EL (cell line): ENCODE measurements around the gene EVA1B.
A peak's percentile ranks its signal among the peaks of the same experiment; 100 is the strongest.

Experiments
- DNase-seq: peaks from one replicate; pipeline ENCODE4 v3.0.0-alpha.2; 2016

Gene EVA1B

DNA sequence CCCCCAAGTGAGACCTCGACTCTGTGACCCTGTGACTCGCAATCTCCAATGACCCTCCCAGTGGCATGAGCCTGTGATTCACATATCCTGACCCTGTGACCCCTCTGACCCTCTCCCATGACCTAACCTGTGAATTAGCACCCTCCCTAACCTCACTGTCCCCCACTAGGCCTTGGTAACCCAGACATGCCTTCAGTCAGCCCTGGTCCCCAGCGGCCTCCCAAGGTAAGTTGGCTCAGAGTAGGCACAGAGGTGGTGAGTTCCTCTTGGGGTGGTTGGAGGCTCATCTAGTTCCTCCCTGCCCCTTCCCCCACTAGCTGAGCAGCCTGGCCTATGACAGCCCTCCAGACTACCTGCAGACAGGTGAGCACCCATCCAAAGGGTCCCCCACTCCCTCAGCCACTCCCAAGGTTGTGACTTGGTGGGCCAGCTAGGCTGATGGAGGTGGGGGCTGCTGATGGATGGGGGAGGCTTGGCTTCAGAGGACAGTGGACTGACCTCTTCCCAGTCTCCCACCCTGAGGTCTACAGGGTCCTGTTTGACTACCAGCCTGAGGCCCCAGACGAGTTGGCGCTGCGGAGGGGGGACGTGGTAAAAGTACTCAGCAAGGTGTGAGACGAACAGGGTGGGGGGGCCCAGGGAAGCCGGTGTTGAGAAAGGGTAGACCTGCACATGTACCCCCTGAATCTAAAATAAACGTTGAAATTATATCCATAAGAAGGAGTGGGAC lies 15.7 kb downstream of the EVA1B start:
- DNase-seq = no peak

DNA sequence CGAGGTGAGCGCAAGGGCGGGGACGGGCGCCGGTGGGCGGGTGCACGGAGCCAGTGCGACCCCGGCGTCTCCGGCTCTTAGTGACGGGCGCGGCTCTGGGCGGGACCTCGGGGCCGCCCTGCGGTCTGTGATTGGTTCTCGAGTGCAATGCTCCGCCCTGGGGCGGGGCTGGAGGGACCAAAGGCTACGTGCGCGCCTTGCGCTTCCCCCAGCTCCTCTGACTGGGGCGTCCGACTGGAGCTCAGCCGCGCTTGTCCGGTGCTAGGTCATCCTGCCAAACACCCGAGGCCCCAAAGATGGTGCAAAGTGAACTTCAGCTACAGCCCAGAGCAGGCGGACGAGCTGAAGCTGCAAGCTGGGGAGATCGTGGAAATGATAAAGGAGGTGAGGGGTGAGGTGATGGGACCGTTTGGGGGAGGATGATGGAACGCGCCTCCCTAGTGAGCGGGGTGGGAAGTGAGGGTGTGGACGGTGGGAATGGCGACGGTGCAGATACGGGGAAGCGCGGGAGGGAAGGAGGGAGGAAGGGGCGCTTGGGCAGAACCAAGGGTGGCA lies 16.5 kb downstream of the EVA1B start:
- DNase-seq = peak; percentile 96

DNA sequence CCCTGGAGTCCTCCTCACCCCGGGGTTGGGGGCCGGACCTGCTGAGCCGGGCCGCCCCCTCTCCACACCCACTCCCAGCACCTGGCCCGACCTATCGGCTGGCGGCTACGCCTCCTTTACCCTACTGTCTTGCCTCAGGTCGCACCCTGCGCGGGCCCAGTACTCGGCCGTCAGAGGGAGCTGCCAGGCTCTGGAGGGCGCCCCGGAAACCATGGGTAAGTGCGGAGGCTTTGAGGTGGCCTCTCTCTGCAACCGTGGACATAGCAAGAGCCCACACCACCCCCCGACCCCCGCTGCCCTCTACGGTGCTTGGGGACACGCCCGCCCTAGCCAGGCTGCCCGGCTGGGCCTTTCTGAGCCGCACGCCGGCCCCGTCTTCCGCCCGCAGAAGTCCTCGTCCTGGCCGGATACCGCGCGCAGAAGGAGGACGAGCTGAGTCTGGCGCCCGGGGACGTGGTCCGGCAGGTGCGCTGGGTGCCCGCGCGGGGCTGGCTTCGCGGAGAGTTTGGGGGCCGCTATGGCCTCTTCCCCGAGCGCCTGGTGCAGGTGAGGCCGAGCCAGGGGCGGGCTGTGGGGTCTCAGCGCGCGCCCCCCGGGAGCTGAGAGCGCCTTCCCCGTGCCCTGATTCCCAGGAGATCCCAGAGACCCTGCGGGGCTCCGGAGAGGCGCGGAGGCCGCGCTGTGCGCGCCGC lies 17.1 kb downstream of the EVA1B start, which contains the start of gene SH3D21:
TSS of gene SH3D21 (plus strand) at position 159 of the 692 bp plus-strand sequence. CDS start at position 212, 53 bp downstream.
- peak; percentile 39 for DNase-seq

DNA sequence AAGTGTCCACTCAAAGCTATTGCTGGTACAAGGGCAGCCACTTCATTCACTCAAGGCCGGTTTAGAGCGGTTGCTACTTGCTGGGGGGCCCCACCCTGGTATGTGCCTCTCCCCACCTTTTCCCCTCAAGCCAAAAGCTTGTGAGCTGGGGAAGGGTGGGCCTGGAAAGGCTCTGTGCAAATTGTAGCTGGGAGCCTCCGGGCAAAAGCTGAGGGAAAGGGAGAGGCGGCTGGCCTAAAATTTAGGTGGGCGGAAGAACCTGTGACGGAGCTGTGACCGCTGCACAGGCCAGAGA lies 17.6 kb downstream of the EVA1B start:
- peak; percentile 20 for DNase-seq

DNA sequence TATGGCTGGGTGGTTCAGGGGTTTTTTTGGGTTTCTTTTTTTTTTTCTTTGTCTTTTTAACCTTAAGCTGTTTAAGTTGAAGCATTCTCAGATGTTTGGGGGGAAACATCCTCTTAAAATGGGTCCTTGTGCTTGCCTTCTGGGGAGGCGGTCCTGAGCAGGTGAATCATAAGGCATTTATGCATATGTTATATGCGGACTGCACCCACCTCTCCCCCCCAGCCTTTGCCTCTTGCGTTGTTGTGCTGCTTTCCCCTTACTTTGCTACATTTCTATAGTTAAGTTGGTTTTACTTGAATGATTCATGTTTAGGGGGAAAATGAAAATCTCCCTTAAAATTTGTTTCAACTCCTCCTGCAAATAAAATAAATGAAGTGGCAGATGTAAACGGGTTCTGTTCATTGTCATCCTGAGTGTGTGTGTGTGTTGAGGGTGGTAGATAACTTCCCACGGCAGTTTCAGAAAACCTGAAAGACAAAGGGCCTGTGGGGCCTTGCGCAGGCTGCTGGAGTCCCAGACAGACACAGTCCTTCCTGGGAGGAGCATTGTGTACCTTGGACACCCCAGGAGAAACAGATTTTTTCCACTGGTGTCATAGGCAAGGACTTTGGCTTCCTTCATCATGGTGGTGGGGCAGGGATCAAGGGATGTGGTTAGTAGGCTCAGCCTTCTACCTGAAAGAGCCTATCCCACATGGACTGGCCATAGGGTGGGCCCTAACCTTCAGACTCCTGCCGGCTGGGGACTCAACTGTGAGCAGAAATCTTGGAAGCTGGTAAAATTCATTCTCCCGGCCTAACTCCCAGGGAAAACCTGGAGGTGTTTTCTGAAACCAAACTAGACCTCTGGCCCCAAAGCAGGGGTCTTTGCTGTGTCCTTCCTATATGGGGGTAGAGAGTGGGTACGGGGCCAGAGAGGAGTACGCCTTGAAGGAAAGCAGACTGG lies 18.2 kb downstream of the EVA1B start:
- peak; percentile 14 for DNase-seq

DNA sequence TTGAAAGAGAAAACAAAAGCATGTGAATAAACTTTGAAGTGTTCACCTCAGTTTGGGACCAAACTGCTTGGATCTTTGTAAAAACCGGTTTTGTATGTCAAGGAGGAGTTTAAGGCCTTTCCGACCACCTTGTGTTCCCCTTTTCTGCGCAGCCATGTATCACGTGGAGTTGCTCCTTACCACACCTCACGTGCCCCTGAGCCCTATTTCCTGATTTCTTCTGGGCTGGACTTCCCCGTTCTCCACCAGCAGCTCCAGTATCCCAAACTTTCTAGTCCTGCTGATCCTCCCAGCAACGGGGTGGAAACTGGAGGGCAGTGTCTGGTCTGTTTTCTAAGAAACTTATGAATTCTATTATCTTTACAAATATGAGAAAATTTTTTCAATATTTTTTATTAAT lies 18.9 kb downstream of the EVA1B start:
- DNase-seq = no peak

DNA sequence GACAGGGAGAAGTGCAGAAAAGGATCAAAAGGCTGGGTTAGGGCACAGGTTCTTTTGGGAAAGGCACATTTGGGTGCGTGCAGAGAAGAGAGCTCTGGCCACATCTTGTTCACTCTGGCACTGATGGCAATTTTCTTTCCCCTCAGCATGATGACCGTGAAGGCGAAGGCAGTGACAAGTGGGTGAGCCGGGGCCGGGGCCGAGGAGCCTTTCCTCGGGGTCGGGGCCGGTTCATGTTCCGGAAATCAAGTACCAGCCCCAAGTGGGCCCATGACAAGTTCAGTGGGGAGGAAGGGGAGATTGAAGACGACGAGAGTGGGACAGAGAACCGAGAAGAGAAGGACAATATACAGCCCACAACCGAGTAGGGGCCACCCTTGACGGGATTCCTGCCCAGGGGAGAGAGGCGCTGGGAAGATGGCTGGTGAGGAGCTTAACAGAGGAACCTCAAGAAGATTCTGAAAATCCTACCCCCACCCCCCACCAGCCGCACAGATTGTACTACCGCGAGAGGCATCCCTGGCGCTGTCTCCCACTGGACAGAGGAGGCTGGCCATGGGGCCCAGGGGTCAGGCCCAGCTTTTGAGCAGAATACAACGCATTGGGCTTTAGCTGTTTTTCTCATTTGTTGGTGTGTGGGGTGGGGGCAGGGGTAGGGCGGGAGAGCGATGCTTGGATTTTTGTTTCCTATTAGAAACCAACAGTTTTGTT lies 19.6 kb downstream of the EVA1B start:
- no peak for DNase-seq

DNA sequence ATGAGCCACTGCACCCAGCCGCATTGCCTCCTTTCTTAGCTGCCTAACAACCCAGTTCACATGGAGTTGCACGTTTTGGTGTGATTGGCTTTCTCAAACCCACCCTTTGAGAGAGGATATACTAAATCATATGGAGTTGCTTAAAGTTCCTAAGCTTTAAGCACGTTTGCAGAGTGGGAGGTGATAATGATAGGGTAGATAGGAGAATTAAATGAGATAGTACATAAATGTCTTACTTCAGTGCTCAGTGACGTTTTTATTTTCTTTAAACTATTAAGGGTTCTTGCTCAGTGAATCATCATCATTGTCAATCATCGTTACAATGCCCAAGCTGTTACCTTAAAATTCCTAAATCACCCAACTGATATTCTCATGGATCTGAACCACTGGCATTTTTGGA lies 20.2 kb downstream of the EVA1B start:
- no peak for DNase-seq

DNA sequence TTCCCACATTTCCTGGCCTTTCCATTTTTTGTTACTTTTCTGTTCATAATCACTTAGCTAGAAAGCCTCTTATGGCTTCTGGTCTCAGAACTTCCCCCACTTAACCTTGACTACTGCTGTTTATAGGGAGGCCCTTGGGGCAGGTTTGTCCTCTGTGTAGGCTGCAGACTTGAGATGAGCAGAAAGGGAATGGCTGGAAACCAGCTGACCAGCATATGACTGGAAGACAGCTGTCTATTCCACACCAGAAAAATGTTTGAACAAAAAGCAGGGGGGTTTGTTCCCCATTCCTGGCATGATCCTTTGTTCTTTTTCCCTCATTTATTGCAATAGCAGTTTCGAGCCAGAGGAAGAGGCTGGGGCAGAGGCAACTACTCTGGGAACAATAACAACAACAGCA lies 22.2 kb downstream of the EVA1B start:
- DNase-seq = no peak

DNA sequence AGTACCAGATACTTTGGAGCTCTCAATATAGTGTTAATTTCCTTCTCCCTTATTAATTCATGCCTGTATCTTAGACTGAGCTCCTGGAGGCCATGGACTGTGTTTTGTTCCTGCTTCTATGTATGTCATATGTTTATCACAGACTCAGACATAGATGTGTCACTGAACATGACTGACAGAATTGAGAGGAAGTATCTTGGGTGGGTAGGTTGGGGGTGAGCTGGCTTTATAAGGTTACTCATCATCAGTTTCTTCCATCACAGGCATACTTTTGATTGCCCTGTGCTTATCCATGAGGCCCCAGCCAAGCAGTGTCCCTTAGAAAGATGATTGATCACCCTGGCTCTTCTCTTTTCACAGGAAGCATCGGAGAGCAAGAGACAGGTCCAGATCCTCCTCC lies 22.9 kb downstream of the EVA1B start:
- peak; percentile 30 for DNase-seq

DNA sequence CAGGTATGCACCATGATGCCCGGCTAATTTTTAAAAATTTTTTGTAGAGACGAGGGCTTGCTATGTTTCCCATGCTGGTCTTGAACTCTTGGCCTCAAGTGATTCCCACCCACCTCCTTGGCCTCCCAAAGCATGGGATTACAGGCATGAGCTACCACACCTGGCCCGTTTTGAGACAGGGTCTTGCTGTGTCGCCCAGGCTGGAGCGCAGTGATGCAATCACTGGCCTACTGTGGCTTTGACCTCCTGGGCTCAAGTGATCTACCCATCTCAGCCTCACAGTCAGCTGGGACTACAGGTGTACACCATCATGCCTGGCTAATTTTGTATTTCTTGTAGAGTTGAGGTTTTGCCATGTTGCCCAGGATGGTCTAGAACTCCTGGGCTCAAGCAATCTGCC lies 24.8 kb downstream of the EVA1B start:
- no peak for DNase-seq

DNA sequence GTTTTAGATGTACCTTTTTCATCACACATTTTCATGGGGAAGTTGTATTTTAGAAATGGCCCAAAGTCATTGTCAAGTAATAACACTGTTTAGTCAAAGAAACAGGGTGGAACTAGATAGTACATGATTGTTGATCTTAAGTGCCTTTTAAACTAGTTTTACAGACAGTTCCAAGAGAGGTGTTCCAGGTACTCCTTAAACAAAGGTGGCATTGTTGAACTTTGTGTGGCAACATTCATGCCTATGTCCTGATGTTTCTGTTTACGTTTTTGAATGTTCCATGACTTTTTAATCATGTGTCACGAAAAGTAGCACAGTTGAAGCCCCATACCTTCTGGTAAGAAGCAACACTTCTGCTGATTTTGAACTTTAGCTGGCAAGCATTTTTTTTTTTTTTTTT lies 26.4 kb downstream of the EVA1B start:
- DNase-seq = no peak

DNA sequence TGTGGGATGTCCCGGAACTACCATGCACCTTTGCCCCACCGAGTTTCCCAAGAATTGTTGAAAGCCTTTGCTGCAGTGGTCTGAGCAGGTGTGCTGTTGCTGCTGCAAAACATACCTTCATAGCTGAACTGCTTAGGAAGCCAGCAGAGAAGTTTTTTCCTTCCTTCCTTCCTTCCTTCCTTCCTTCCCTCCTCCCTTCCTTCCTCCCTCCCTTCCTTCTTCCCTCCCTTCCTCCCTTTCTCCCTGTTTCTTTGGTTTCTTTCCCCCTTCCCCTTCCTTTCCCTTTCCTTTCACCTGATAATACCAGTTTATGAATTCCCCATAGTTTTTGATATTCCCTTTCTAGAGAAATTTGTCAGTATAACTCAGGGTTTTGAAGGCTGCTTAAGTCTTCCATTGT lies 28.1 kb downstream of the EVA1B start:
- no peak for DNase-seq

DNA sequence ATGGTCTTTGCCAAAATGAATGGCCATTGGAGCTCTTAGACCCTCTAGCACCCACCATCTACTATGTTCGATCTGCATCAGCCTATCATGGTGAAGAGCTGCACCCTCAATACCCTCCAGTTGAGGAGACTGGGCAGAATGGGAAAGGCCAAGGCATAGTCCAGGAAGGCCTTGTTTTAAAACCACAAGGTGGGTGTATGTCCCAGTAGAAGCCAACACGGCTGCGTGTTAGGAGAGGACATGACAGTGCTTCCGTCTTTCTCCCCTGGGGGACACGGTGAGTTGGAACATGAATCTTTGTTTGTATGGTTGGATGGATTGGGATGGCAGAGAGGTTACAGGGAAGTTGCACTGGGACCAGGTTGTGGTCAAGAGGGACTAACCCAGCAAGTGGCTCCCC lies 35.9 kb downstream of the EVA1B start:
- DNase-seq = no peak

DNA sequence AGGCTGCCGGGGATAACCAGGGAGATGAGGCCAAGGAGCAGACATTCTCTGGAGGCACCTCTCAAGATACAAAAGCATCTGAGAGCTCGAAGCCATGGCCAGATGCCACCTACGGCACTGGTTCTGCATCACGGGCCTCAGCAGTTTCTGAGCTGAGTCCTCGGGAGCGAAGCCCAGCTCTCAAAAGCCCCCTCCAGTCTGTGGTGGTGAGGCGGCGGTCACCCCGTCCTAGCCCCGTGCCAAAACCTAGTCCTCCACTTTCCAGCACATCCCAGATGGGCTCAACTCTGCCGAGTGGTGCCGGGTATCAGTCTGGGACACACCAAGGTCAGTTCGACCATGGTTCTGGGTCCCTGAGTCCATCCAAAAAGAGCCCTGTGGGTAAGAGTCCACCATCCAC lies 36.6 kb downstream of the EVA1B start:
- no peak for DNase-seq

DNA sequence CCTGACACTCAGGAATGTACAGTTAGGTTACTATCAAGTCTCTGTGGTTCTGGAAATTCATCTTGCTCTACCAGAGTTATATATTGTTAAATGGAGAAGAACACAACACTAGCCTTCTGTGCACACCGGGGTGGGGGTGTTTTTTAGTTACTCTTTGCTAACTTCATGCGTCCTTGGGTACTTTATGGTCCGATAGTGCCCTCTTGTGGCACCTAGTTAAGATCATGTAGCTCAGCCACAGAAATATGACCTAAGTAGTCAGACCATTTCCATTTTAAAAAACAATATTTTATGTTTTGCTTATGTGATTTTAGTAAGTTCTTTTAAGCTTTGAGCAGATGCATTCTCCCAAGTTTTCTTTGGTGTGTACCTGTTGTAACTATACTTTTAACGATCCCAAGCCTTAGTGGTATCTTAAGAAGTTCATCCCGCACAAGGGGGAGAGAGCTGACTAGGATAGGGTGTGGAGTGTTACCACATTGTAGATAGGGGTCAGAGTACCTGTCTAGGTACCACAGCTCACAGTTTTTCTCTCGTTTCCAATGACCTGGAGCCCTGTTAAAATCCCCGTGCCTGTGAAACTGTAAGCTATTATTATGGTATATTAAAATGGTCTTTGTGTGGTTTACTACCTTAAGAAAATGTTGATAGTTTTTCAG lies 37.9 kb downstream of the EVA1B start:
- DNase-seq = peak; percentile 83

DNA sequence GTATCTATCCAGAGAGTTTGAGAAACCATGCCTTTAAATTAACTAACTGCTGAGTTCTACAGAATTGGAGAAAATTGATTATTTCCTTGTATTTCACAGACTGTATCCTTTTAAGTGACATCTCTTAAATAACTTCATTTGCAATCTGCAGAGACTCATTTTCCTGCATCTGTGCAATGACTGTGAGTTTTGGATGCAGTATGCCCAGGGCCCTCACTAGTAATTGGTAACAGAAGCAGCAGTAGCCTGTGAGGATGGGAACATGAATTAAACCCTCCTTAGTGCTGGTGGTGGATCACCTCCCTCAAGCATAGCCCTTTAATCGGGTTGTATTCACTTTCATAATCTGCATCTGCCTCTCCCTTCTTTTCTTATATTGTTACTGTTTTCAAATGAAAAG lies 38.9 kb downstream of the EVA1B start:
- no peak for DNase-seq

DNA sequence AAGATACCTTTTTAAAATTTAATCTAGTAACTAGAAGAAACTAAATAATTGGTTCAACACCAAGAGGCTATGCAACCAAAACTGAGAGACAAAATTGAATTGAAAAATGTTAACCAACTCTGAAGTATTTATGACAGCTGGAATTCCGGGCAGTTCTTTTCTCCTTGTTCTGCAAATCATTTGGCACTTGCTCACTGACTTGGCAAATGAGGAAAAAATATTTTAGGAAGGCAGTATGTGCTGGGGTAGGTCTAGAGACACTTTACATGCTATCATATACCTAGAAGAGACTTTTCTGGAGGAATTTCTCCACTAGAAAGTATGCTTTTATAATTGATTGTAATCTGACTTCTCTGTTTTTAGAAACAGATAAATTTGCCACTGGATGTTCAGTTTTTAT lies 39.4 kb downstream of the EVA1B start:
- DNase-seq = no peak

DNA sequence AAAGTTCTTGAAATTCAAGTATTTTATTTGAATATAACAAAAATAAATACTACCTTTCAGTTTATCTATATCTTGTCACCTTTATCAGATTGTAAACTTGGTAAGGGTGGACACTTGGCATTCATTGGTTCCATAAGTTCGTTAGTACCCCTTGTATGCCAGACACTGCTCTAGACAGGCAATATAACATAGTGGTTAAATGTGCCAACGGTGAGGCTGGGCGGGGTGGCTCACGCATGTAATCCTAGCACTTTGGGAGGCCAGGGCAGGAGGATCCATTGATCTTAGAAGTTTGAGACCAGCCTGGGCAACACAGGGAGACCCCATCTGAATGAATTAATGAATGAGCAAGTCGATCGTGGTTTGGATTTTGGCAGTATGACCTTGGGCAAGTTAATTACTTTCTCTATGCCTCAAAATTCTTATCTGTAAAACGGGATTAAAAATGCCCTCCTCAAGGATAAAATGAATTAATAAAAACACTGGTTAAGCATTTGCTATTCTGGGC lies 43.6 kb downstream of the EVA1B start:
- no peak for DNase-seq

DNA sequence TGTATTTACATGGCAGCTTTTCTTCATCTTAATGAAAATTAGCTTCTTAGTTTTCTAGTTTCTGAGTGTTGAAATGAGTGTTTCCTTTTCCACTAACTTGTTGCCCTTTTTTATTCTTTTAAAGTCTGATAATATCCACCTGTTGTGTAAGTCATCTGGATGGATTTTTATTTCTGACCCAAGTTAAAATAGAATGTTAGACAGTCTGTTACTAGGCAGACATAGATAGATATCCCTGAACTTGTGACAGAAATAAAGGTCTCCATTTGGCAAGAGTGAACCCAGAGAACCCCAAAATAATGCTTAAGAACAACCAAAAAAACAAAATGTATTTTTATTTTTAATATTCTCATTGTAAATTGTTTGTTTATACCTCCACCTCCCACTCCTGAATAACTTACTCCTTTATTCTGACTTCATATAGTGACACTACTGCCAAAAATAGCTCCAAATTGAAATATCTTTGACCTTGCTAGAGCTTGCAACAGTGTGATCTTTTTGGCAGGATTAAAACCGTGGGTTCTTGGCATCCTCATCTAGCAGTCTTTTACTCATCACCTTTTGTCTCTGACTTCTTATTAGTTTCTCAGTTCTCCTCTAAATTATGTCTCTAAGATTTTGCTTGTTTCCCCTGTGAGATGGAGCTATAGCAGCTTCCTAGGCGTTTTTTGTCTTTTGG lies 44.2 kb downstream of the EVA1B start:
- DNase-seq = no peak

DNA sequence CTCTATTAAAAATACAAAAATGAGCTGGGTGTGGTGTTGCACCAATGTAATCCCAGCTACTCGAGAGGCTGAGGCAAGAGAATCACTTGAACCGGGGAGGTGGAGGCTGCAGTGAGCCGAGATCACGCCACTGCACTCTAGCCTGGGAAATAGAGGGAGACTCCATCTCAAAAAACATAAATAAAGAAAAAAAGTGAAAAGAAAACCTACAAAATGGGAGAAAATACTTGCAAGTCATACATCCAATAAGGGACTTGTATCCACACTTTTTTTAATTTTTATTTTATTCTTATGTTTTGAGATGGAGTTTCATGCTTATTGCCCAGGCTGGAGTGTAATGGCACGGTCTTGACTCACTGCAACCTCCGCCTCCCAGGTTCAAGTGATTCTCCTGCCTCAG lies 46.8 kb downstream of the EVA1B start:
- no peak for DNase-seq
